ENCODE data around the gene CEP250.
"Not testable (repeated sequence)": the region's sequence is repeated elsewhere in the genome, so short reads cannot be mapped to it uniquely, and the experiment has no call there.

Gene CEP250

GRCh38 chr20:35443003-35443402 lies 12.4 kb upstream of the CEP250 start:
- no peak for DNase-seq (ENCODE audit: low read depth)

GRCh38 chr20:35444226-35444625 lies 11.2 kb upstream of the CEP250 start:
- DNase-seq (ENCODE audit: low read depth), result no peak
- no peak overlapping the region for H3K4me3 ChIP-seq (ENCODE audit: low read length)
- TF ChIP-seq, protein P1, sequence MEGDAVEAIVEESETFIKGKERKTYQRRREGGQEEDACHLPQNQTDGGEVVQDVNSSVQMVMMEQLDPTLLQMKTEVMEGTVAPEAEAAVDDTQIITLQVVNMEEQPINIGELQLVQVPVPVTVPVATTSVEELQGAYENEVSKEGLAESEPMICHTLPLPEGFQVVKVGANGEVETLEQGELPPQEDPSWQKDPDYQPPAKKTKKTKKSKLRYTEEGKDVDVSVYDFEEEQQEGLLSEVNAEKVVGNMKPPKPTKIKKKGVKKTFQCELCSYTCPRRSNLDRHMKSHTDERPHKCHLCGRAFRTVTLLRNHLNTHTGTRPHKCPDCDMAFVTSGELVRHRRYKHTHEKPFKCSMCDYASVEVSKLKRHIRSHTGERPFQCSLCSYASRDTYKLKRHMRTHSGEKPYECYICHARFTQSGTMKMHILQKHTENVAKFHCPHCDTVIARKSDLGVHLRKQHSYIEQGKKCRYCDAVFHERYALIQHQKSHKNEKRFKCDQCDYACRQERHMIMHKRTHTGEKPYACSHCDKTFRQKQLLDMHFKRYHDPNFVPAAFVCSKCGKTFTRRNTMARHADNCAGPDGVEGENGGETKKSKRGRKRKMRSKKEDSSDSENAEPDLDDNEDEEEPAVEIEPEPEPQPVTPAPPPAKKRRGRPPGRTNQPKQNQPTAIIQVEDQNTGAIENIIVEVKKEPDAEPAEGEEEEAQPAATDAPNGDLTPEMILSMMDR (conservative IDR thresholded peaks at IDR 0.05; ENCODE audit: low read depth, low read length), result no peak

More at GRCh38 chr20:35443003-35443402, 12.4 kb upstream of the CEP250 start:
- no peak overlapping the region for H3K4me3 ChIP-seq (ENCODE audit: low read length)
- TF ChIP-seq, protein P1 (conservative IDR thresholded peaks at IDR 0.05; ENCODE audit: low read depth, low read length), result no peak

DNA sequence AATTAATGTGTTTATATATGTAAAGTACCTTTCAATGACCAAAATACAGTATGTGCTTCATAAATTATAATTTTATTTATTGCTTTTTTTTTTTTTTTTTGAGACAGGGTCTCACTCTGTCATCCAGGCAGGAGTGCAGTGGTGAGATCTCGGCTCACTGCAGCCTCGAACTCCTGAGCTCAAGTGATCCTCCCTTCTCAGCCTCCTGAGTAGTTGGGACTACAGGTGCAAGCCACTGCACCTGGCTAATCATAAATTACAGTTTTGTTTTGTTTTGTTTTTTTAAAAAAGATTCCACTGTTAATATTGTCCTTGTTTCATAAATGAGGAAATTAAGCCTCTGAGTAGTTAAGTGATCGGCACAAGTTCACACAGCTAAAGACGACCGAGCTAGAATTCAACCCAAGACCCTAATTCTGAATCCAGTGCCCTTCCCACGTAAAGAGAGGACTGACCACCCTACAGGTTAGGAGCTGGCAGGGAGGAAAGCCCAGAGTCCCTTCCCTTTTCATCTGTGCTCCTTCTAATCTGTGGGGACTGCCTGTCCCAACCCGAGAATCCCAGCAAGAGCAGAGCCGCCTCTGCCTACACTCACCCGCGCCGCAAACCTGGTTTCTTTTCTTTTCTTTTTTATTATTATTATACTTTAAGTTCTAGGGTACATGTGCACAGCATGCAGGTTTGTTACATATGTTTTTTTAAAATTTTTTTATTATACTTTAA lies 8.9 kb upstream of the CEP250 start:
- no peak for DNase-seq (ENCODE audit: low read depth)
- TF ChIP-seq, protein P1 (conservative IDR thresholded peaks at IDR 0.05; ENCODE audit: low read depth, low read length), result no peak
- no peak overlapping the region for H3K4me3 ChIP-seq (ENCODE audit: low read length)

DNA sequence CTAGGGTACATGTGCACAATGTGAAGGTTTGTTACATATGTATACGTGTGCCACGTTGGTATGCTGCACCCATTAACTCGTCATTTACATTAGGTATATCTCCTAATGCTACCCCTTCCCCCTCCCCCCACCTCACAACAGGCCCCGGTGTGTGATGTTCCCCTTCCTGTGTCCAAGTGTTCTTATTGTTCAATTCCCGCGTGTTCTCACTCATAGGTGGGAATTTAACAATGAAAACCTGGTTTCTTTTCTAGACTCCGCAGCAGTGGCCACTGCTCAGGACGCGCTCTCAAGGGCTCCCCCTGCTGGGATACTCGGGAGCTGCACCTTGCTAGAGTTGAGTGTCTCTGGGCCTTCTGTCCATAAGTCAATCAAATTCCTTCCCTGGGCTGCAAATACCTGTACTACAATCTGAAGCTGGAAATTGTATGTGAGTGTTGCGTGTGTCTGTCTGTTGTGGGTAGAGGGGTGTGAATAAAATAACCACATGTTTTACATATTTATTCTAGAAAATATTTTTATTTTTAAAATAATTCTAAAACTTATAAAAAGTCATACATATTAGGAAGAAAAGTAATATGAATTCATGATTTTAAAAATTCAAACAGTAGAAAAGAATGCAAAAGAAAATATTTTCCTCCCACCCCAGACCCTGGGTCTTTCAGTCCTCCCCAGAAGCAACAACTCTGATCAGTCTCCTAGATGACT lies 8.2 kb upstream of the CEP250 start:
- peak overlapping the region; percentile 27 for H3K4me3 ChIP-seq (ENCODE audit: low read length)
- DNase-seq (ENCODE audit: low read depth), result peak; percentile 11
- TF ChIP-seq, protein P1 (conservative IDR thresholded peaks at IDR 0.05; ENCODE audit: low read depth, low read length), result peak; percentile 99

GRCh38 chr20:35448788-35449373 lies 6.5 kb upstream of the CEP250 start:
- DNase-seq (ENCODE audit: low read depth), result no peak
- H3K4me3 ChIP-seq (ENCODE audit: low read length), result no peak overlapping the region
- TF ChIP-seq, protein P1 (conservative IDR thresholded peaks at IDR 0.05; ENCODE audit: low read depth, low read length), result no peak

DNA sequence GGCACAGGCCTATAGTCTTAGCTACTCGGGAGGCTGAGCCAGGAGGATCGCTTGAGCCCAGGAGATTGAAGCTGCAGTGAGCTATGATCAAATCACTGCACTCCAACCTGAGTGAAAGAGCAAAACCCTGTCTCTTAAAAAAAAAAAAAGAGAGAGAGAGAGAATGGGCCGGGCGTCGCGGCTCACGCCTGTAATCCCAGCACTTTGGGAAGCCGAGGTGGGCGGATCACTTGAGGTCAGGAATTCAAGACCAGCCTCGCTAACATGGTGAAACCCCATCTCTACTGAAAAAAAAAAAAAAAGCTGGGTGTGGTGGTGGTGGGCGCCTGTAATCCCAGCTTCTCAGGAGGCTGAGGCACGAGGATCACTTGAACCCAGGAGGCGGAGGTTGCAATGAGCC lies 5.5 kb upstream of the CEP250 start:
- H3K4me3 ChIP-seq (ENCODE audit: low read length); DNase-seq (ENCODE audit: low read depth): not testable (repeated sequence)

DNA sequence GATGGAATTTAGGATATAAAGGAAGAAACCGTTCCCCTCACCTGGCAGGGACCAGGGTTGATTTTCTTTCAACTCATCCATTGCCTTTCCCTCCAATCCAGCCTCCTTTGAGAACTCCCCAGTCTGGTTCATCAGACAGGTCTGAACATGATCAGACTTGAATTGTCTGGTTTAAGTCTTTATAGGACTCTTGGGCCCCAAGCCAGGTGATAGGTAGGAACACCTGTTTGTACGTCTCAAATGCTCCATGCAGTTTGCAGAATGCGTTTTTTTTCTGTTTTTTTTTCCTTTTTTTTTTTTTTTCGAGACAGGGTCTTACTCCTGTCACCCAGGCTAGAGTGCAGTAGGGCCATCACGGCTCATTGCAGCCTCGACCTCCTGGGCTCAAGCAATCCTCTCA lies 4.1 kb upstream of the CEP250 start:
- no peak overlapping the region for H3K4me3 ChIP-seq (ENCODE audit: low read length)
- no peak for DNase-seq (ENCODE audit: low read depth)
- TF ChIP-seq, protein P1 (conservative IDR thresholded peaks at IDR 0.05; ENCODE audit: low read depth, low read length), result no peak

Data from retinal pigment epithelial cell (primary cell).